ENCODE measurements around the gene DLG4.

The DLG4 gene

GRCh38 chr17:7237761-7238419 lies 18.3 kb upstream of the DLG4 start:
- Histone ChIP-seq H3K36me3 (peaks cover 27 to 45% (median 38%) of the 10 kb centered on the region in 11 experiments), H4K20me1 (peaks cover 18 to 38% (median 28%) of the 10 kb centered on the region in 11 experiments; a peak in 20 of 22 replicates), H3K4me1 (peaks cover 36 to 58% (median 56%) of the 10 kb centered on the region in 10 experiments), H3K9me3 (replicated peaks in 1 of 11) (no peaks in the 10 kb centered on the region), H3K27me3 (no peaks in the 10 kb centered on the region), H3K9ac (peak overlapping the region; percentile 95 to 98 (median 97)), H3K27ac (peak overlapping the region; percentile 75 to 97 (median 93); a peak in 21 of 22 replicates), H3K4me2 (peak overlapping the region; percentile 71 to 99 (median 93)), H3K4me3 (peak overlapping the region; percentile 88 to 97 (median 96))
- no peak for TF ChIP-seq Cebpa-rat (IDR thresholded peaks at IDR 0.05)

GRCh38 chr17:7237266-7237760 lies 17.7 kb upstream of the DLG4 start:
- Histone ChIP-seq H3K4me2 (peak overlapping the region; percentile 71 to 99 (median 93)), H3K9me3 (replicated peaks in 1 of 11) (no peaks in the 10 kb centered on the region)

GRCh38 chr17:7236808-7237207 lies 17.2 kb upstream of the DLG4 start:
- peak overlapping the region; percentile 88 to 97 (median 96); a peak in 18 of 20 replicates for H3K4me3 ChIP-seq
- H3K9ac ChIP-seq, result peak overlapping the region; percentile 95 to 98 (median 97); a peak in 20 of 22 replicates
- H3K27ac ChIP-seq, result peak overlapping the region in 8 of 11 experiments; percentile 21 to 97 (median 93); a peak in 11 of 22 replicates

More at GRCh38 chr17:7237266-7237760, 17.7 kb upstream of the DLG4 start:
- H3K27me3 ChIP-seq, result no peaks in the 10 kb centered on the region
- H3K4me3 ChIP-seq, result peak overlapping the region; percentile 88 to 97 (median 96)
- peak overlapping the region; percentile 95 to 98 (median 97) for H3K9ac ChIP-seq
- peaks cover 27 to 45% (median 38%) of the 10 kb centered on the region in 11 experiments for H3K36me3 ChIP-seq
- no peak for TF ChIP-seq Cebpa-rat (IDR thresholded peaks at IDR 0.05)
- peaks cover 18 to 44% (median 30%) of the 10 kb centered on the region in 11 experiments; a peak in 20 of 22 replicates for H4K20me1 ChIP-seq
- peaks cover 42 to 64% (median 62%) of the 10 kb centered on the region in 10 experiments for H3K4me1 ChIP-seq
- peak overlapping the region; percentile 75 to 97 (median 93); a peak in 21 of 22 replicates for H3K27ac ChIP-seq

GRCh38 chr17:7235693-7236665 lies 16.3 kb upstream of the DLG4 start:
- Histone ChIP-seq H3K4me3 (peak overlapping the region in 7 of 10 experiments; percentile 15 to 97 (median 88); a peak in 10 of 20 replicates), H4K20me1 (peaks cover 23 to 57% (median 36%) of the 10 kb centered on the region in 11 experiments; a peak in 20 of 22 replicates), H3K4me1 (peaks cover 55 to 66% (median 65%) of the 10 kb centered on the region in 10 experiments), H3K9ac (peak overlapping the region; percentile 95 to 98 (median 97); a peak in 19 of 22 replicates), H3K27ac (peak overlapping the region in 7 of 11 experiments; percentile 0 to 93 (median 84); a peak in 10 of 22 replicates), H3K4me2 (peak overlapping the region; percentile 91 to 99 (median 94); a peak in 21 of 22 replicates), H3K27me3 (no peaks in the 10 kb centered on the region), H3K36me3 (peaks cover 27 to 46% (median 37%) of the 10 kb centered on the region in 11 experiments), H3K9me3 (replicated peaks in 1 of 11) (no peaks in the 10 kb centered on the region)
- no peak for TF ChIP-seq Cebpa-rat (IDR thresholded peaks at IDR 0.05)

More at GRCh38 chr17:7236808-7237207, 17.2 kb upstream of the DLG4 start:
- no peaks in the 10 kb centered on the region for H3K27me3 ChIP-seq
- no peaks in the 10 kb centered on the region for H3K9me3 ChIP-seq (replicated peaks in 1 of 11)
- H3K36me3 ChIP-seq, result peaks cover 27 to 45% (median 38%) of the 10 kb centered on the region in 11 experiments
- H3K4me1 ChIP-seq, result peaks cover 47 to 69% (median 67%) of the 10 kb centered on the region in 10 experiments
- no peak for TF ChIP-seq Cebpa-rat (IDR thresholded peaks at IDR 0.05)
- peaks cover 18 to 49% (median 34%) of the 10 kb centered on the region in 11 experiments; a peak in 20 of 22 replicates for H4K20me1 ChIP-seq
- H3K4me2 ChIP-seq, result peak overlapping the region; percentile 71 to 99 (median 93)

GRCh38 chr17:7234083-7234951 lies 14.7 kb upstream of the DLG4 start, which contains the start of gene DVL2:
DVL2 (minus strand) TSS chr17:7234517; CDS start chr17:7234262, 255 bp downstream.
- Histone ChIP-seq H3K27ac (peak within 1 kb of the TSS; percentile 59 to 85 (median 81)), H3K9ac (peak within 1 kb of the TSS; percentile 84 to 98 (median 96)), H3K4me1 (peaks cover 52 to 59% (median 53%) of the 10 kb centered on the region in 10 experiments), H3K4me3 (peak within 1 kb of the TSS; percentile 66 to 88 (median 77)), H3K4me2 (peak within 1 kb of the TSS; percentile 91 to 99 (median 94)), H3K9me3 (replicated peaks in 1 of 11) (no peaks in the 10 kb centered on the region), H4K20me1 (peaks cover 27 to 74% (median 44%) of the 10 kb centered on the region in 11 experiments; a peak in 21 of 22 replicates), H3K36me3 (peaks cover 39 to 52% (median 47%) of the 10 kb centered on the region in 11 experiments), H3K27me3 (no peaks in the 10 kb centered on the region)
- TF ChIP-seq Cebpa-rat (IDR thresholded peaks at IDR 0.05), result no peak

- peaks cover 52 to 60% (median 53%) of the 10 kb centered on the region in 10 experiments for H3K4me1 ChIP-seq
- H3K27ac ChIP-seq, result peak overlapping the region; percentile 59 to 85 (median 81)
- no peak for TF ChIP-seq Cebpa-rat (IDR thresholded peaks at IDR 0.05)
- peaks cover 27 to 76% (median 45%) of the 10 kb centered on the region in 11 experiments; a peak in 21 of 22 replicates for H4K20me1 ChIP-seq
- H3K36me3 ChIP-seq, result peaks cover 46 to 58% (median 53%) of the 10 kb centered on the region in 11 experiments
- H3K27me3 ChIP-seq, result no peaks in the 10 kb centered on the region
- peak overlapping the region; percentile 84 to 98 (median 96) for H3K9ac ChIP-seq
- H3K9me3 ChIP-seq (replicated peaks in 1 of 11), result no peaks in the 10 kb centered on the region
- H3K4me2 ChIP-seq, result peak overlapping the region; percentile 91 to 99 (median 94)
- peak overlapping the region; percentile 66 to 88 (median 77) for H3K4me3 ChIP-seq
Observed at GRCh38 chr17:7233701-7234082, 14.1 kb upstream of the DLG4 start.

- no peak for TF ChIP-seq Cebpa-rat (IDR thresholded peaks at IDR 0.05)
- no peaks in the 10 kb centered on the region for H3K9me3 ChIP-seq (replicated peaks in 1 of 11)
- H3K27ac ChIP-seq, result no peak overlapping the region
- H3K4me3 ChIP-seq, result peak overlapping the region in 9 of 10 experiments; percentile 66 to 88 (median 77); a peak in 10 of 20 replicates
- peak overlapping the region; percentile 91 to 99 (median 94) for H3K4me2 ChIP-seq
- H3K36me3 ChIP-seq, result peaks cover 58 to 71% (median 64%) of the 10 kb centered on the region in 11 experiments
- peaks cover 47 to 66% (median 48%) of the 10 kb centered on the region in 10 experiments for H3K4me1 ChIP-seq
- no peaks in the 10 kb centered on the region for H3K27me3 ChIP-seq
- peaks cover 21 to 73% (median 40%) of the 10 kb centered on the region in 11 experiments; a peak in 21 of 22 replicates for H4K20me1 ChIP-seq
- H3K9ac ChIP-seq, result peak overlapping the region in 3 of 11 experiments; percentile 16 to 97 (median 29); a peak in 4 of 22 replicates
Observed at GRCh38 chr17:7232114-7232513, 12.5 kb upstream of the DLG4 start.

All from BLaER1 treated with 17β-estradiol and CSF1 and Interleukin-3, amounts not matched to agents 10 nM and 100 nM (cell line).